ENCODE results near the gene CCR9.
"Not testable (repeated sequence)": the region's sequence is repeated elsewhere in the genome, so short reads cannot be mapped to it uniquely, and the experiment has no call there.

The CCR9 gene

DNA sequence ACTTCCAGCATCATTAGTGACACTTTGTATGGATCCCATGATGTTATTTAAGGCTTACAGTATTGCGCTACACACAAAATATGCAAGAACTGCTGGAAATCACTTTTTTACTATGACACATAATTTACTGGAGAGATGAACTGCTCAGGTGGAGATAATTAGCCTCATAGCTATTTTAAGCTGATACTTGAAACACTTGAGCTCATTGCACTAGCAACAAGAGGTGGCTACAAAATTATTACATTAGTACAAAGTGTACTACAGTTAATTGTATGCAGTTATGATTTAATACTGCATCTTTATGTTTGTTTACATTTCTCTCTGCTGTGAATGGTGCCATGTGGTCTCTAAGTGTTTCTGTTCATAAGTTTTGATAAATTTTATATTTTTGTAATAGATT lies 38.0 kb upstream of the CCR9 start:
- H3K4me3 ChIP-seq (ENCODE audit: low read length) = no peak overlapping the region
- TF ChIP-seq, protein P1, sequence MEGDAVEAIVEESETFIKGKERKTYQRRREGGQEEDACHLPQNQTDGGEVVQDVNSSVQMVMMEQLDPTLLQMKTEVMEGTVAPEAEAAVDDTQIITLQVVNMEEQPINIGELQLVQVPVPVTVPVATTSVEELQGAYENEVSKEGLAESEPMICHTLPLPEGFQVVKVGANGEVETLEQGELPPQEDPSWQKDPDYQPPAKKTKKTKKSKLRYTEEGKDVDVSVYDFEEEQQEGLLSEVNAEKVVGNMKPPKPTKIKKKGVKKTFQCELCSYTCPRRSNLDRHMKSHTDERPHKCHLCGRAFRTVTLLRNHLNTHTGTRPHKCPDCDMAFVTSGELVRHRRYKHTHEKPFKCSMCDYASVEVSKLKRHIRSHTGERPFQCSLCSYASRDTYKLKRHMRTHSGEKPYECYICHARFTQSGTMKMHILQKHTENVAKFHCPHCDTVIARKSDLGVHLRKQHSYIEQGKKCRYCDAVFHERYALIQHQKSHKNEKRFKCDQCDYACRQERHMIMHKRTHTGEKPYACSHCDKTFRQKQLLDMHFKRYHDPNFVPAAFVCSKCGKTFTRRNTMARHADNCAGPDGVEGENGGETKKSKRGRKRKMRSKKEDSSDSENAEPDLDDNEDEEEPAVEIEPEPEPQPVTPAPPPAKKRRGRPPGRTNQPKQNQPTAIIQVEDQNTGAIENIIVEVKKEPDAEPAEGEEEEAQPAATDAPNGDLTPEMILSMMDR (IDR thresholded peaks at IDR 0.05; ENCODE audit: insufficient read depth, low read depth, low read length, missing control alignments) = no peak
- DNase-seq (ENCODE audit: low read depth) = no peak

DNA sequence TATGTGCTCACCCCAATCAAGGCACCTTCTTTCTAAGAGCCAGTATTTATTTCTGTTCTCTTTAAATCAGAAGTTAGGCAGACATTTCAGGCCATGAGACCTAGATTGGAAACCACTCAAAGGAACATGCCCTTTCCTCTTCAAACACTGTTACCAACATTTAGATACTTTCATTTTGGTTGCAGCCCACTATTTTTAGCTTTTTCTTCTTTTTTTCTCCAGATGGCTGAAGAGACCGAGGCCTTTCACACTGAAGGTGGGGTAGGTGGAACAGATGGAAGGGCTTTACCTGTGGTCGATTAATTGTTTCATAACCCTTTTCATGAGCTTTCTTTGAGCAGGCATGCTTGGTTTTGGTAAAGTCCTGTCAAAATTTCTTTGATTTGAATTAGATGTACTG lies 33.5 kb upstream of the CCR9 start:
- DNase-seq (ENCODE audit: low read depth) = no peak
- TF ChIP-seq, protein P1 (IDR thresholded peaks at IDR 0.05; ENCODE audit: insufficient read depth, low read depth, low read length, missing control alignments) = no peak
- no peak overlapping the region for H3K4me3 ChIP-seq (ENCODE audit: low read length)

DNA sequence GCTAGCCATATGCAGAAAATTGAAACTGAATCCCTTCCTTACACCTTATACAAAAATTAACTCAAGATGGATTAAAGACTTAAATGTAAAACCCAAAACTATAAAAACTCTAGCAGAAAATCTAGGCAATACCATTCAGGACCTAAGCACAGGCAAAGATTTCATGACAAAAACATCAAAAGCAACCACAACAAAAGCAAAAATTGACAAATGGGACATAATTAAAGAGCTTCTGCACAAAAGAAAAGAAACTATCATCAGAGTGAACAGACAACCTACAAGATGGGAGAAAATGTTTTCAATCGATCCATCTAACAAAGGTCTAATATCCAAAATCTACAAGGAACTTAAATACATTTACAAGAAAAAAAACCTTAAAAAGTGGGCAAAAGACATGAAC lies 30.0 kb upstream of the CCR9 start:
- H3K4me3 ChIP-seq (ENCODE audit: low read length); DNase-seq (ENCODE audit: low read depth): not testable (repeated sequence)

DNA sequence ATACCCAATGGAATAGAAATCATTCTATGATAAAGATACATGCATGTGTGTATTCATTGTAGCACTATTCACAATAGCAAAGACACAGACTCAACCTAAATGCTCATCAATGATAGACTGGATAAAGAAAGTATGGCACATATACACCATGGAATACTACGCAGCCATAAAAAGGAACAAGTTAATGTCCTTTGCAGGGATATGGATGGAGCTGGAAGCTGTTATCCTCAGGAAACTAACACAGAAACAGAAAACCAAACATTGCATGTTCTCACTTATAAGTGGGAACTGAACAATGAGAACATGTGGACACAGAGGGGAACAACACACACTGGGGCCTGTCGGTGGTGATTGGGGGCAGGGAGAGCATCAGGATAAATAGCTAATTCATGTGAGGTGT lies 29.3 kb upstream of the CCR9 start:
- not testable (repeated sequence) for DNase-seq (ENCODE audit: low read depth); H3K4me3 ChIP-seq (ENCODE audit: low read length)

DNA sequence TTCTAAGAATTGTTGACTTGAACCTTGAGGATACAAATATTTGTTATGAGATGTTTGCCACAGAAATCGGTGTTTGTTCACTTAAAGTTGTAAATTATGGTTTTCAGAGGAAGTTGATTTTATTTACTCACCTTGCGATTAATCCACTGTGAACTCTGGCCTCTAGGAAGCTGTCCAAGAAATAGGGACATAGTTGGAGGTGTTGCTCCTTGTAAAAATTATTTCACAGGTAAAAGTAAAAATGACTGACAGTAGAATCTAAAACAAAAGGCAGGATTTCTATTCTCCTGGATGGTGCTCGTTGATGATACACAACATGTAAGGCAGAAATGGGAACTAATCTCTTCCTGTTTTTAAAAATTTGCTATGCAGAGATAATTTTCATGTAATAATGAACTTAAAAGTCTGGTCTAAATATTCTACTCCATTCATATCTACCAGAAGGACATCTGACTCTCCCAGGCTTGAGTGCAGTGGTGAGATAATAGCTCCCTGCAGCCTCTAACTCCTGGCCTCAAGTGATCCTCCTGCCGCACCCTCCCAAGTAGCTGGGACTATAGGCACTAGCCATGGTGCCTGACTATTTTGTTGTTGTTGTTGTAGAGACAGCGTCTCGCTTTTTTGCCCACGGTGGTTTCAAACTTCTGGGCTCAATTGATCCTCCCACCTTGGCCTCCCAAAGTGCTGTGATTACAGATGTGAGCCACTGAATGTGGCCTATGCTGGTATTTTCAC lies 27.4 kb upstream of the CCR9 start:
- TF ChIP-seq, protein P1 (IDR thresholded peaks at IDR 0.05; ENCODE audit: insufficient read depth, low read depth, low read length, missing control alignments) = no peak
- DNase-seq (ENCODE audit: low read depth) = no peak
- no peak overlapping the region for H3K4me3 ChIP-seq (ENCODE audit: low read length)

DNA sequence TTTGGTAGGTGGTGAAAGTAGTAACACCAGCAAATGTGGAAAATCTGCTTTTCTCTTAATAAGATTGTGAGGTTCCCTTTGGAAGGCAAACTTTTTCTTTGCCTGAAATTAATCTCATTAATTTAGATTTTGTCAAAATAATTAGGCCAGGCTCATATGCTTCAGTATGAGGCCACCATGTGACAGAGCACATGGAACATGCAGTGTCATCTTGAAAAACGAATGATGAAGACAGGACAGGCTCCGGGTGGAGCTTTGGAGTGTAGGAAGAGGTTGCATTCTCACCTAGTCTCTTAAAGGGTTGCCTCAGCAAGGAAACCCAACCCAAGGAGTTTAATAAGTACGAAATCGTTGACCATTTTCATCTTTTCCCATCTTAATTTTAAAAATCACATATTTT lies 25.9 kb upstream of the CCR9 start:
- DNase-seq (ENCODE audit: low read depth) = no peak
- TF ChIP-seq, protein P1 (IDR thresholded peaks at IDR 0.05; ENCODE audit: insufficient read depth, low read depth, low read length, missing control alignments) = no peak
- no peak overlapping the region for H3K4me3 ChIP-seq (ENCODE audit: low read length)

DNA sequence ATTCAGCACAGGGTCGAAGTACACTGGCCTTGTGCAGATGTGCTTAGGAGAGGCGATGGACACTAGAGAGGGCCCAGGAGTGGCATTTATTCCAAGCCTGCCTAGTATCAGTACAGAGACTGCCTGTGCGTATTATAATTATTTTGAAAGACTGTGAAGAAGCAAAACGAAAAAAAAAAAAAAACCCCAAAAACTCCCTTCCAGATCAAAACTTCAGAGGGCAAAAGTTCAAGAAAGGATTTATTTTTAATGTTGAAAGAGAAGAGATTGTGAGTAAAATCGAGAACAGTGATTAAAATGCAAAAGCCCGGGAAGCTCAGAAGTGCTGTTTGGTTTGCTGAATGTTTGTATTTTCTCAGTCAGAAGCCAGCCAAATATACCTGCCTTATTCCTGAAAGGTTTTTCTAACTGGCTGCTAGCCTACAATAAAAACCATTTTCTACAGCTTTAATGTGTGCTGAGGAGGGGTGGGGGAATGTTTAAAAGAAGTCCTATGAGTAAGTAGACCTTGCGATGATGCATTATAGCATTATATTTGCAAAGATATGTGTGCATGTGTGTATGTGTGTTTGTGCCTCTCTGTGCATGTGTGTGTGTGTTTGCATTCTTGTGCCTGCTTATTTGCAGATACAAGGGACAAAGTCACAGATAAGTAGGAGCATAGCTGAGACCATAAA lies 25.2 kb upstream of the CCR9 start:
- H3K4me3 ChIP-seq (ENCODE audit: low read length) = no peak overlapping the region
- TF ChIP-seq, protein P1 (IDR thresholded peaks at IDR 0.05; ENCODE audit: insufficient read depth, low read depth, low read length, missing control alignments) = no peak
- DNase-seq (ENCODE audit: low read depth) = no peak

Data from epithelial cell of esophagus (primary cell).